ENCODE data around the gene RSF1.
A peak's percentile ranks its signal among the peaks of the same experiment; 100 is the strongest.
"Not testable (repeated sequence)": the region's sequence is repeated elsewhere in the genome, so short reads cannot be mapped to it uniquely, and the experiment has no call there.

The RSF1 gene, protein sequence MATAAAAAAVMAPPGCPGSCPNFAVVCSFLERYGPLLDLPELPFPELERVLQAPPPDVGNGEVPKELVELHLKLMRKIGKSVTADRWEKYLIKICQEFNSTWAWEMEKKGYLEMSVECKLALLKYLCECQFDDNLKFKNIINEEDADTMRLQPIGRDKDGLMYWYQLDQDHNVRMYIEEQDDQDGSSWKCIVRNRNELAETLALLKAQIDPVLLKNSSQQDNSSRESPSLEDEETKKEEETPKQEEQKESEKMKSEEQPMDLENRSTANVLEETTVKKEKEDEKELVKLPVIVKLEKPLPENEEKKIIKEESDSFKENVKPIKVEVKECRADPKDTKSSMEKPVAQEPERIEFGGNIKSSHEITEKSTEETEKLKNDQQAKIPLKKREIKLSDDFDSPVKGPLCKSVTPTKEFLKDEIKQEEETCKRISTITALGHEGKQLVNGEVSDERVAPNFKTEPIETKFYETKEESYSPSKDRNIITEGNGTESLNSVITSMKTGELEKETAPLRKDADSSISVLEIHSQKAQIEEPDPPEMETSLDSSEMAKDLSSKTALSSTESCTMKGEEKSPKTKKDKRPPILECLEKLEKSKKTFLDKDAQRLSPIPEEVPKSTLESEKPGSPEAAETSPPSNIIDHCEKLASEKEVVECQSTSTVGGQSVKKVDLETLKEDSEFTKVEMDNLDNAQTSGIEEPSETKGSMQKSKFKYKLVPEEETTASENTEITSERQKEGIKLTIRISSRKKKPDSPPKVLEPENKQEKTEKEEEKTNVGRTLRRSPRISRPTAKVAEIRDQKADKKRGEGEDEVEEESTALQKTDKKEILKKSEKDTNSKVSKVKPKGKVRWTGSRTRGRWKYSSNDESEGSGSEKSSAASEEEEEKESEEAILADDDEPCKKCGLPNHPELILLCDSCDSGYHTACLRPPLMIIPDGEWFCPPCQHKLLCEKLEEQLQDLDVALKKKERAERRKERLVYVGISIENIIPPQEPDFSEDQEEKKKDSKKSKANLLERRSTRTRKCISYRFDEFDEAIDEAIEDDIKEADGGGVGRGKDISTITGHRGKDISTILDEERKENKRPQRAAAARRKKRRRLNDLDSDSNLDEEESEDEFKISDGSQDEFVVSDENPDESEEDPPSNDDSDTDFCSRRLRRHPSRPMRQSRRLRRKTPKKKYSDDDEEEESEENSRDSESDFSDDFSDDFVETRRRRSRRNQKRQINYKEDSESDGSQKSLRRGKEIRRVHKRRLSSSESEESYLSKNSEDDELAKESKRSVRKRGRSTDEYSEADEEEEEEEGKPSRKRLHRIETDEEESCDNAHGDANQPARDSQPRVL (N-terminal part only)

DNA sequence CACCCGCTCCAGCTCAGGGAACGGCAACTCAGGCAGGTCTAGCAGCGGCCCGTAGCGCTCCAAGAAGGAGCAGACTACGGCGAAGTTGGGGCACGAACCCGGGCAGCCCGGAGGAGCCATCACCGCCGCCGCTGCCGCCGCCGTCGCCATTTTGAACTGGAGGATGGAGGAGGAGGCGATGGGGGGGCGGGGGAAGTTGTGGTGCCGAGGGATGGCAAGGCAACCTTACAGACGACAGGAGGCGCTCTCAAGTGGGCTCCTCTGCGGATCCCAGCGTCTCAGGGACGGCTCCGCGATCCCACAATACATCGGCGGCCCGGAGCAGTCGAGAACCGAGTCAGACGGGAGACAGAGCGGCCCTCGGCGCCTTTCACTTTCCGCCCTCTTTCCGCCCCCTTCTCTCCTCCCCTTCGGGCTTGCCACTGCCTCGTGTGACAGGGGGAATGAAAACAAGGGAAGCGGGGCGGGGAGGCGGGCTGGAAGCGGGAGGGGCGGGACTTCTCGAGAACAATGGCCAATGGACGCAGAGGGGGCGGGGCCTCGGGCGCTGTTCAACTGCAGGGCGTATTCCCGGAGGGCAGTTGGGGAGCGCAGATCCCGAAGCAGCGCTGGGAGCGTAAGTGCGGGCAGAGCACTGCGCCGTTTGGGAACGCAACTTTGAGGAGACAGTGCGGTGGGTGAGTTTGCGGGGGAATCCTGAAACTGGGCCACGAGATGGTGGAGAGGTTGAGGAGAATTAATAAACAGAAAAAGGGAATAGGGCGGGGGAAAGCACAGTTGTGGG lies at the start of gene RSF1, which contains the start of gene AAMDC:
RSF1 (minus strand) TSS at position 158 of the 784 bp plus-strand sequence; CDS start at position 150, 8 bp downstream.
AAMDC (plus strand) TSS at position 580 of the 784 bp plus-strand sequence. CDS start 21,353 bp downstream, outside the sequence.
- H3K27ac Mint-ChIP-seq, result peak within 1 kb of the TSS; percentile 78 to 96 (median 93)
- H3K4me1 Mint-ChIP-seq, result peaks cover 21% of the 10 kb centered on the region
- peak within 1 kb of the TSS; percentile 97 to 99 (median 99) for H3K4me3 Mint-ChIP-seq
- H3K9me3 Mint-ChIP-seq, result peaks cover 4% of the 10 kb centered on the region
- TF ChIP-seq, protein P1, sequence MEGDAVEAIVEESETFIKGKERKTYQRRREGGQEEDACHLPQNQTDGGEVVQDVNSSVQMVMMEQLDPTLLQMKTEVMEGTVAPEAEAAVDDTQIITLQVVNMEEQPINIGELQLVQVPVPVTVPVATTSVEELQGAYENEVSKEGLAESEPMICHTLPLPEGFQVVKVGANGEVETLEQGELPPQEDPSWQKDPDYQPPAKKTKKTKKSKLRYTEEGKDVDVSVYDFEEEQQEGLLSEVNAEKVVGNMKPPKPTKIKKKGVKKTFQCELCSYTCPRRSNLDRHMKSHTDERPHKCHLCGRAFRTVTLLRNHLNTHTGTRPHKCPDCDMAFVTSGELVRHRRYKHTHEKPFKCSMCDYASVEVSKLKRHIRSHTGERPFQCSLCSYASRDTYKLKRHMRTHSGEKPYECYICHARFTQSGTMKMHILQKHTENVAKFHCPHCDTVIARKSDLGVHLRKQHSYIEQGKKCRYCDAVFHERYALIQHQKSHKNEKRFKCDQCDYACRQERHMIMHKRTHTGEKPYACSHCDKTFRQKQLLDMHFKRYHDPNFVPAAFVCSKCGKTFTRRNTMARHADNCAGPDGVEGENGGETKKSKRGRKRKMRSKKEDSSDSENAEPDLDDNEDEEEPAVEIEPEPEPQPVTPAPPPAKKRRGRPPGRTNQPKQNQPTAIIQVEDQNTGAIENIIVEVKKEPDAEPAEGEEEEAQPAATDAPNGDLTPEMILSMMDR (IDR thresholded peaks at IDR 0.05; ENCODE audit: unreplicated experiment in 3 of 3), result peak; percentile 58 to 80 (median 74)
- peaks cover 9% of the 10 kb centered on the region for H3K36me3 Mint-ChIP-seq (ENCODE audit: low read depth)
- no peaks in the 10 kb centered on the region for H3K27me3 Mint-ChIP-seq (ENCODE audit: low read depth)

DNA sequence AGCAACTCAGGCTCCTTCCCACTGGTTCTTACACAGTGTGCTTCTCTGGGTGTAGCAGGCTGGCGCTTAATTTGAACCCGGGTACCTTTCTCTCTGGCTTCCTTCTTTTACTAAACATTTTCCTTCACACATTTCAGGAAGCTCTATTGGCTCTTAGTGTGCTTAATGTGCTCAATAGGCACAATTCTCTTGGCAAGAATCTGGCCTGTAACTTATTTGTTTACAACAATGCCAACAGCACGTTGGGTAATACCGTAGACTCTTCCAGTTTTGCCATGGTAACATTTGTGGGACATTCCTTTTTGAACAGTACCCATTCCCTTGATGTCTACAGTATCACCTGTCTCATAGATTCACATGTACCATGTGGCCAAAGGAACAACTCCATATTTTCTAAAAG lies 48.2 kb upstream of the RSF1 start:
- no peaks in the 10 kb centered on the region for H3K4me1 Mint-ChIP-seq
- H3K27ac Mint-ChIP-seq, result no peak overlapping the region
- TF ChIP-seq, protein P1 (IDR thresholded peaks at IDR 0.05; ENCODE audit: unreplicated experiment in 3 of 3), result no peak
- no peaks in the 10 kb centered on the region for H3K9me3 Mint-ChIP-seq
- no peaks in the 10 kb centered on the region for H3K27me3 Mint-ChIP-seq (ENCODE audit: low read depth)
- peaks cover 38% of the 10 kb centered on the region for H3K36me3 Mint-ChIP-seq (ENCODE audit: low read depth)
- H3K4me3 Mint-ChIP-seq, result no peak overlapping the region

DNA sequence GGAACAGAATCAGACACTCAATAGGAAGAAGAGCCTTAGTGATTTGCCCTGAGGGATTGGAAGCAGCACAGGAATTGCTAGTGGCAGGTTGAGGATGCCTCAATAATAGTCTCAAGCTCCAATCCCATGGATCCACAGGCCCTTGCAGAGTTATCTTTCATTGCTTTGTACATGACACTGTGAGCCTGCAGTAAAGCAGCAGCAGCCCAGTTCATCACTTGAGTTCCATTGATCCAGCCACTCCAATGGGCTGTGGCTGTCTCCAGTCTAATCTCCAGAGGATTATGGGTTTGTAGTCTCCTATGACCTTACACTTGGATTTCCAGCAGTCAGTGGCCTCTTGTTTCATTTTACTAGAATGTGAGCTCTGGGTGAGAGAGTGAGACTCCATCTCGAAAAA lies 45.8 kb upstream of the RSF1 start:
- TF ChIP-seq, protein P1 (IDR thresholded peaks at IDR 0.05; ENCODE audit: unreplicated experiment in 3 of 3), result no peak
- Mint-ChIP-seq H3K4me1 (no peaks in the 10 kb centered on the region), H3K4me3 (no peak overlapping the region), H3K27me3 (ENCODE audit: low read depth) (no peaks in the 10 kb centered on the region), H3K9me3 (no peaks in the 10 kb centered on the region), H3K36me3 (ENCODE audit: low read depth) (peaks cover 40% of the 10 kb centered on the region), H3K27ac (no peak overlapping the region)

GRCh38 chr11:77865805-77866204 lies 45.3 kb upstream of the RSF1 start:
- no peaks in the 10 kb centered on the region for H3K4me1 Mint-ChIP-seq
- H3K9me3 Mint-ChIP-seq, result no peaks in the 10 kb centered on the region
- no peaks in the 10 kb centered on the region for H3K27me3 Mint-ChIP-seq (ENCODE audit: low read depth)
- H3K4me3 Mint-ChIP-seq, result no peak overlapping the region
- TF ChIP-seq, protein P1 (IDR thresholded peaks at IDR 0.05; ENCODE audit: unreplicated experiment in 3 of 3), result no peak
- H3K27ac Mint-ChIP-seq, result no peak overlapping the region
- H3K36me3 Mint-ChIP-seq (ENCODE audit: low read depth), result peaks cover 37% of the 10 kb centered on the region

DNA sequence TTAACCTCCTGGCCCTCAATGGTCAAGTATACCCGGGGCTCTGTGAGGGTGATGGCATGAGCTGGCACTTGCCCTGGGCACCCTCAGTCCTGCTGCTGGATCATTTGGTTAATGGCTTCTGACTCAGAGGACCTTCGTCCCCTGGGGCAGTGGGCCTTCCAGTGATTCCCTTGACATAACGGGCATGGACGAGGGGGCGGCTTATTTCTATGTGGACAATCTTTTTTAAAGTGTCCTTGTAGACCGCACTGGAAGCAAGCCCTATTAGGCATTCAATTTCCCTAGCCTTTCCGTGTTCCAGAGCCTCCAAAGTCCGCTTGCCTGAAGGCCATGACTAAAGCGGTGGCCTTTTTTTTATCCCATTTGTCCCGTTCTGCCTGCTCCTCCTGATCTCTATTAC lies 40.9 kb upstream of the RSF1 start:
- H3K36me3 Mint-ChIP-seq (ENCODE audit: low read depth), result peaks cover 33% of the 10 kb centered on the region
- not testable (repeated sequence) for H3K27ac Mint-ChIP-seq; H3K27me3 Mint-ChIP-seq (ENCODE audit: low read depth); H3K4me3 Mint-ChIP-seq; H3K9me3 Mint-ChIP-seq; H3K4me1 Mint-ChIP-seq

DNA sequence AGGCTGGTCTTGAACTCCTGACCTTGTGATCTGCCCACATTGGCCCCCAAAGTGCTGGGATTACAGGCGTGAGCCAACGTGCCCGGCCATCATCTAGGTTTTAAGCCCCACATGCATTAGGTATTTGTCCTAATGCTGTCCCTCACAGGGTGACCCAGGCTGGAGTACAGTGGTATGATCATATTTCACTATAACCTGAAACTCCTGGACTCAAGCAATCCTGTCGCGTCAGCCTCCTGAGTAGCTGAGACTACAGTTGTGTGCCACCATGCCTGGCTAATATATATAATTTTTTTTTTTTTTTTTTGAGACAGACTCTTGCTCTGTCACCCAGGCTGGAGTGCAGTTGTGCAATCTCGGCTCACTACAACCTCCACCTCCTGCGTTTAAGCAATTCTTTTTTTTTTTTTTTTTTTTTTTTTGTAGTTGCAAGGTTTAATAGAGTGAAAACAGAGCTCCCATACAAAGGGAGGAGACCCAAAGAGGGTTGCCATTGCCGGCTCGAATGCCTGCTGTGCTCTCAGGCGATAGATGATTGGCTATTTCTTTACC lies 37.5 kb upstream of the RSF1 start:
- peaks cover 64% of the 10 kb centered on the region for H3K36me3 Mint-ChIP-seq (ENCODE audit: low read depth)
- not testable (repeated sequence) for H3K4me1 Mint-ChIP-seq; H3K27me3 Mint-ChIP-seq (ENCODE audit: low read depth); H3K27ac Mint-ChIP-seq; H3K4me3 Mint-ChIP-seq
- H3K9me3 Mint-ChIP-seq, result peaks cover 24% of the 10 kb centered on the region
